GM12864 (cell line): ENCODE measurements around the gene BNIP3.

Experiments
- DNase-seq: peaks from one replicate; pipeline ENCODE4 v3.0.0-alpha.2; 2011; ENCODE audit warnings: low read depth
- H3K4me3 ChIP-seq: 2 replicates; pipeline ENCODE4 v1.5.1; 2011; ENCODE audit warnings: mild to moderate bottlenecking, low read depth, low read length, control low read depth
- CTCF ChIP-seq: IDR thresholded peaks from 2 replicates; pipeline ENCODE4 v1.5.1; 2011; ENCODE audit warnings: low read depth, mild to moderate bottlenecking, moderate library complexity, low read length, control low read depth, inconsistent platforms; ENCODE audit errors: missing control alignments

The BNIP3 gene

GRCh38 chr10:131978851-131979250 is 2.9 kb downstream of the BNIP3 start:
- DNase-seq = no peak
- H3K4me3 ChIP-seq = peak overlapping the region; percentile 96; the same call in 1 of the 2 replicates
- no peak for TF ChIP-seq CTCF

- H3K4me3 ChIP-seq = no peak overlapping the region; the same call in 1 of the 2 replicates
- DNase-seq = no peak
- TF ChIP-seq CTCF = no peak
These were observed 3.4 kb downstream of the BNIP3 start for GRCh38 chr10:131978366-131978765.

GRCh38 chr10:131977323-131978096 is 4.2 kb downstream of the BNIP3 start:
- DNase-seq = no peak
- TF ChIP-seq CTCF = no peak
- H3K4me3 ChIP-seq = no peak overlapping the region

GRCh38 chr10:131975796-131976195 is 5.9 kb downstream of the BNIP3 start:
- TF ChIP-seq CTCF = no peak
- no peak overlapping the region for H3K4me3 ChIP-seq
- DNase-seq = no peak

GRCh38 chr10:131975003-131975402 is 6.7 kb downstream of the BNIP3 start:
- H3K4me3 ChIP-seq = no peak overlapping the region
- no peak for DNase-seq
- TF ChIP-seq CTCF = no peak

GRCh38 chr10:131974034-131974817 is 7.5 kb downstream of the BNIP3 start:
- no peak for DNase-seq
- TF ChIP-seq CTCF = no peak
- H3K4me3 ChIP-seq = no peak overlapping the region
